Breast epithelium (tissue), 4 donors: ENCODE data around the gene HNRNPDL. TPM values are rescaled to one million over a fixed set of nuclear protein-coding genes. Genes with fewer than 3 reads are reported as not detected.

Experiments used
- DNase-seq, 2 donors: peaks; one replicate each; pipeline ENCODE4 v3.0.0-alpha.2; 2019; ENCODE audit warnings: low spot score in 2 of 2
- H3K27ac ChIP-seq, 2 donors: fragments of 200-600 bp; sonication (generic) in 1 of 2; one replicate each; pipeline ENCODE4 v1.5.1; 2016 to 2019; ENCODE audit warnings: mild to moderate bottlenecking in 1 of 2
- H3K27me3 ChIP-seq, 2 donors: fragments of 200-600 bp; sonication (generic) in 1 of 2; one replicate each; pipeline versions ENCODE4 v1.5.1 to v1.6.0; 2017 to 2019; ENCODE audit warnings: control low read depth in 1 of 2, mild to moderate bottlenecking in 1 of 2
- H3K36me3 ChIP-seq: fragments of 200-600 bp; one replicate; pipeline ENCODE4 v1.5.1; 2019
- H3K4me1 ChIP-seq, 2 donors: fragments of 200-600 bp; sonication (generic); one replicate each; pipeline ENCODE4 v1.5.1; 2016 to 2019; ENCODE audit warnings: control low read depth in 1 of 2
- H3K4me3 ChIP-seq, 3 donors: fragments of 200-600 bp; sonication (generic); 1 replicate in 2 of 3; 2 replicates in 1 of 3; pipeline ENCODE4 v1.5.1; 2016 to 2019; ENCODE audit warnings: mild to moderate bottlenecking in 3 of 3, moderate library complexity in 2 of 3
- H3K9me3 ChIP-seq, 2 donors: fragments of 200-600 bp; sonication (generic) in 1 of 2; one replicate each; pipeline ENCODE4 v1.5.1; 2016 to 2019; ENCODE audit warnings: control low read depth in 1 of 2
- POLR2A ChIP-seq: fragments of 450-650 bp; IDR thresholded peaks from one replicate; pipeline ENCODE4 v1.6.1; 2016; ENCODE audit warnings: antibody characterized with exemption, mild to moderate bottlenecking, moderate library complexity
- POLR2AphosphoS5 ChIP-seq, 3 donors: sonication (generic); formaldehyde crosslinking; IDR thresholded peaks; one replicate each; pipeline ENCODE4 v1.6.1; 2017; ENCODE audit warnings: antibody characterized with exemption in 3 of 3
- intact Hi-C: fragments of 100-400 bp; cut with DNase I; formaldehyde crosslinking; loops from one replicate; pipeline ENCODE4 v1.15.1; 2023; ENCODE audit warnings: low total_unique reads
- total RNA-seq, 3 donors: library from RNA; depleted of rRNA; stranded (reverse); fragments of >200 nt; gene quantifications; one replicate each; pipeline ENCODE4 v1.1.0, GENCODE V29; 2016
- TF ChIP-seq, protein P1 (sequence below), 3 donors: fragments of 450-650 bp; IDR thresholded peaks; one replicate each; pipeline ENCODE4 v1.5.1; 2016 to 2017; ENCODE audit warnings: antibody characterized with exemption in 3 of 3, mild to moderate bottlenecking in 3 of 3, moderate library complexity in 3 of 3

The HNRNPDL gene
- total RNA-seq, 3 donors from 2014 or later, result 116 to 253 (median 211) TPM

DNA sequence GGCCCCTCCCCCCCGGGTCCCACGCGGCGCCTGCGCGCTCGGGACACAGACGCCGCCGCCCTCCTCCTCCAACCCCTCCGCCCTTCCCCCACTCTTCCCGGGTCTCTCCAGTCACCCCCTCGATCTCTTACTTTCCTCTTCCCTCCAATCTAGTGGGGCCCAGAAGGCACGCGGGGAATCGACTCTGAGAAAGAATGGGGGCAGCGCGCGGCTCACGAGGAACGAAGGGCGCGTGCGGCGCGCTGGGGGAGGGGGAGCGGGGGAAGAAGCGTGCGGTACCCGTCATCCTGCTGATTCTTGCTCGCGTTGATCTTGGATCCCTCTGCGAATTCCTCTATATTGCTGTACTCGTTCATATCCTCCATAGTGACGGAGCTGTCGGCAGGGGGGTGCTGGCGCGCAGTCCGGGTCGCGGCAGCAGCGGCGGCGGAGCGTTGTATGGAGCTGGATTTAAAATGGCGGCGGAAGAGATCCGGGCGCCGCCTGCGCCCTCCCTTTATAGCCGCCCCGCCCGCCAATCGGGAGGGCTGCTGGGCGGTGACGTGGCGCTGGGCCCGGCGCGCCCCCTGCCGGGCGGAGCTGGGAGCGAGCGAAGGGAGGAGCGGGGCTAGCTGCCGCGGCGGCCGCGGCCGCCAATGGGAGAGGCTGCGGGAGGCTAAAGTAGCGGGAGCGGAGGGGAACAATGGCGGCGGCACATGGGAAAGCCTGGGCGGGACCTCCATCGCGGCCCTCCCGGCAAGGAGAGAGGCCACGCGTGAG, 1.1 kb downstream of the HNRNPDL start:
- no peaks in the 10 kb centered on the region for H3K27me3 ChIP-seq
- peaks cover 0 to 3% of the 10 kb centered on the region in 2 donors for H3K4me1 ChIP-seq
- TF ChIP-seq POLR2AphosphoS5 (IDR thresholded peaks at IDR 0.05) (peak; percentile 84 to 95 (median 88)), POLR2A (peak; percentile 71)
- TF ChIP-seq, protein P1, sequence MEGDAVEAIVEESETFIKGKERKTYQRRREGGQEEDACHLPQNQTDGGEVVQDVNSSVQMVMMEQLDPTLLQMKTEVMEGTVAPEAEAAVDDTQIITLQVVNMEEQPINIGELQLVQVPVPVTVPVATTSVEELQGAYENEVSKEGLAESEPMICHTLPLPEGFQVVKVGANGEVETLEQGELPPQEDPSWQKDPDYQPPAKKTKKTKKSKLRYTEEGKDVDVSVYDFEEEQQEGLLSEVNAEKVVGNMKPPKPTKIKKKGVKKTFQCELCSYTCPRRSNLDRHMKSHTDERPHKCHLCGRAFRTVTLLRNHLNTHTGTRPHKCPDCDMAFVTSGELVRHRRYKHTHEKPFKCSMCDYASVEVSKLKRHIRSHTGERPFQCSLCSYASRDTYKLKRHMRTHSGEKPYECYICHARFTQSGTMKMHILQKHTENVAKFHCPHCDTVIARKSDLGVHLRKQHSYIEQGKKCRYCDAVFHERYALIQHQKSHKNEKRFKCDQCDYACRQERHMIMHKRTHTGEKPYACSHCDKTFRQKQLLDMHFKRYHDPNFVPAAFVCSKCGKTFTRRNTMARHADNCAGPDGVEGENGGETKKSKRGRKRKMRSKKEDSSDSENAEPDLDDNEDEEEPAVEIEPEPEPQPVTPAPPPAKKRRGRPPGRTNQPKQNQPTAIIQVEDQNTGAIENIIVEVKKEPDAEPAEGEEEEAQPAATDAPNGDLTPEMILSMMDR (IDR thresholded peaks at IDR 0.05), result peak in 2 of 3 donors; percentile 77 to 92
- no peaks in the 10 kb centered on the region for H3K9me3 ChIP-seq
- H3K27ac ChIP-seq, result peak overlapping the region; percentile 94 to 99
- H3K36me3 ChIP-seq, result no peaks in the 10 kb centered on the region
- H3K4me3 ChIP-seq, result peak overlapping the region; percentile 71 to 97 (median 96)
- peak; percentile 89 to 93 for DNase-seq
- intact Hi-C loops, result loop anchor here (1.0 kb wide), 1 partner anchor 55 kb away; no protein-coding TSS in a partner anchor

GRCh38 chr4:82428526-82428968, 1.7 kb downstream of the HNRNPDL start:
- Histone ChIP-seq H3K27ac (peak overlapping the region; percentile 94 to 99), H3K4me3 (peak overlapping the region; percentile 71 to 97 (median 96)), H3K27me3 (no peaks in the 10 kb centered on the region), H3K36me3 (no peaks in the 10 kb centered on the region), H3K4me1 (peaks cover 0 to 3% of the 10 kb centered on the region in 2 donors), H3K9me3 (no peaks in the 10 kb centered on the region)
- intact Hi-C loops, result no loop called here
- TF ChIP-seq POLR2A, result no peak
- TF ChIP-seq POLR2AphosphoS5 (IDR thresholded peaks at IDR 0.05), result no peak
- TF ChIP-seq, protein P1 (IDR thresholded peaks at IDR 0.05), result no peak
- DNase-seq, result no peak

DNA sequence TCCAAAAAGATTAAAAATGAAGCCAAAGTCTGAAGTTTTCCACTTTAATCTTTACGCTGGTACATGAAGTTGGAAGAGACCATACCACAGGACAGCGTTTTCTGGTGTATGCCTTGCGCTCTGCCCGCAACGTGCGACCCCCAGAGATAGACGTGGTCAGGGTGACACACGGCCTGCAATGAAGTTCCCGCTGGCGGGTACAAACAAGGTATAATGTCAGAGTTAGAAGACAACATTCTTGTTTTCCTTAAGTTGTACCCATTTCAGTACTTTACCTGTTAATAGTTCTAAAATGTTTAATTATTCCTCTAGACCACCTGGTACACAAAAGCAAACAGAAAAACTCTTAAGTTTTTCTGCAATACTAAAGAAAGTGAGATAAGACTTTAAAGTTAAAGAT, 4.8 kb downstream of the HNRNPDL start:
- Histone ChIP-seq H3K36me3 (no peaks in the 10 kb centered on the region), H3K27ac (no peak overlapping the region), H3K4me3 (no peak overlapping the region), H3K9me3 (no peaks in the 10 kb centered on the region), H3K27me3 (no peaks in the 10 kb centered on the region), H3K4me1 (no peaks in the 10 kb centered on the region)
- TF ChIP-seq POLR2A (no peak), POLR2AphosphoS5 (IDR thresholded peaks at IDR 0.05) (peak in 1 of 3 donors; percentile 36)
- DNase-seq, result no peak
- intact Hi-C loops, result no loop called here

DNA sequence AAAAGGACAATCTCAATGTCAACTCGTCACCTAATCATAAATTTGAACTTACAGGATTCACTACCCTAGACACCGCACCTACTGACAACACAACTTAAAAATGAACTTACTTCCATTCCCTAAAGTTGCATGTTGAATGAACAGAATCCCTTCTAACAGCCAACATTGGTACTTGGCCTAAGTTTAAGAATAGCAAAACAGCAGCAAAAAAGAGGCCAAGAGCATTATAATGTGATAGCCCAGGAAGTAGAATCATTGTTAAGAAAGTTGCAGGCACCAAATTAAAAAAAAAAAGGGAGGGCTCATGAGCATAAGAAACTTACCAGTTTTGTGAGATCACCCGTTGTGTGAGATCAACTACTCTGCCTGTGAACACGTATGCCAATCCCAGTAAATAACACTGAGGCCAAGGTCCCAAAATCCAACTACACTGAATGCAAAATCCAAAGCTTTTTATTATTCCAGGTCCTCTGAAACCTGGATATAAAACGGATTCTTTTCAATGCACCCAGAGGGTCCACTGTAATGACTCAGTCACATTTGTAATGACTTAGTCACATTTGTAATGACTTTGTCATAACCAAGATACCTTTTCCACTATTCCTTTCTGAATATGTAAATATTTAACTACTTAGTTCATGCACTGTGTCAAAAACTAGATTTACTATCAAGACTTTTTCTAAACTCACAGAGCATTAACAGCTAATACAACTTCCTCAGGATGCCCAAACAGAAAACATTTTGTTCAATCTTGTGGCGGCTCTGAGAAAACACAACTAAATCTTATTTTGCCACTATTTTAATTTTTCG, 6.8 kb downstream of the HNRNPDL start:
- no peaks in the 10 kb centered on the region for H3K36me3 ChIP-seq
- no peak for DNase-seq
- no peaks in the 10 kb centered on the region for H3K9me3 ChIP-seq
- no peak overlapping the region for H3K4me3 ChIP-seq
- H3K27me3 ChIP-seq, result no peaks in the 10 kb centered on the region
- intact Hi-C loops, result no loop called here
- H3K4me1 ChIP-seq, result no peaks in the 10 kb centered on the region
- no peak overlapping the region for H3K27ac ChIP-seq
- no peak for TF ChIP-seq POLR2A
- TF ChIP-seq, protein P1 (IDR thresholded peaks at IDR 0.05), result no peak
- TF ChIP-seq POLR2AphosphoS5 (IDR thresholded peaks at IDR 0.05), result no peak

DNA sequence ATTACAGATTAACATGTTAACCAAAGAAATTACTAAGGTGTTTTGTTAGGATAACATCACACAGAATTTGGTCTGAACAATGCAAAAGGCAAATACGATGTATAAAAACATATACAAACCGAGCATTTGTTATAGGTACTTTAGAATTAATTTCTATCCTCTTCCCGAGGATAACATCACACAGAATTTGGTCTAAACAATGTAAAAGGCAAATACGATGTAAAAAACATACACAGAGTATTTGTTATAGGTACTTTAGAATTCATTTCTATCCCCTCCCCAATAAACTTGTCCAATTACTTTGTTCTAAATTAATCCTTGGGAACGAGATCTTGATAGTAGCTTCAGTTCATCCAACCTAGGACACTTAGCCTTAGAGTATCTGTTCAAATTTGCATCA, 7.6 kb downstream of the HNRNPDL start:
- intact Hi-C loops, result no loop called here
- Histone ChIP-seq H3K27ac (no peak overlapping the region), H3K36me3 (no peaks in the 10 kb centered on the region), H3K9me3 (no peaks in the 10 kb centered on the region), H3K4me3 (no peak overlapping the region), H3K27me3 (no peaks in the 10 kb centered on the region), H3K4me1 (no peaks in the 10 kb centered on the region)
- DNase-seq, result no peak
- no peak for TF ChIP-seq POLR2AphosphoS5 (IDR thresholded peaks at IDR 0.05)
- TF ChIP-seq POLR2A, result no peak
- TF ChIP-seq, protein P1 (IDR thresholded peaks at IDR 0.05), result no peak
